Keratinocyte (primary cell): Measurements from ENCODE around the gene PVR. TPM values are rescaled to one million over a fixed set of nuclear protein-coding genes. Genes with fewer than 3 reads are reported as not detected.

ENCODE experiments used
- DNase-seq: peaks from one replicate; pipeline ENCODE4 v3.0.0-alpha.2; 2011; ENCODE audit warnings: low read depth, missing footprints, low spot score
- FAIRE-seq: peaks from 2 replicates; lab custom pipeline; 2011; peaks lifted over from hg19 to GRCh38; lab: Jason Lieb, UNC
- H2AFZ ChIP-seq: 2 replicates; pipeline ENCODE4 v1.6.0; 2012; ENCODE audit warnings: low read length, control low read depth, inconsistent platforms; ENCODE audit not compliant: control insufficient read depth
- H3K27ac ChIP-seq: 2 replicates; pipeline ENCODE4 v1.5.1; 2011; ENCODE audit warnings: low read length; ENCODE audit not compliant: control insufficient read depth, insufficient read depth
- H3K27me3 ChIP-seq: 3 replicates; pipeline ENCODE4 v1.6.0; 2011; ENCODE audit warnings: low read length; ENCODE audit not compliant: control insufficient read depth, insufficient read depth; ENCODE audit errors: extremely low read depth
- H3K36me3 ChIP-seq, 2 experiments: 2 replicates in 1 of 2; 3 replicates in 1 of 2; pipeline ENCODE4 v1.5.1; 2011; ENCODE audit warnings: low read length in 2 of 2, mild to moderate bottlenecking in 1 of 2; ENCODE audit not compliant: control insufficient read depth in 2 of 2, insufficient read depth in 2 of 2; ENCODE audit errors: extremely low read depth in 1 of 2
- H3K4me1 ChIP-seq: 3 replicates; pipeline ENCODE4 v1.5.1; 2011; ENCODE audit warnings: low read length; ENCODE audit not compliant: control insufficient read depth, insufficient read depth; ENCODE audit errors: extremely low read depth
- H3K4me2 ChIP-seq: 3 replicates; pipeline ENCODE4 v1.6.0; 2011; ENCODE audit warnings: low read depth, low read length; ENCODE audit not compliant: control insufficient read depth, insufficient read depth; ENCODE audit errors: extremely low read depth
- H3K4me3 ChIP-seq, 3 experiments: fragments of 200-600 bp in 1 of 3; sonication (generic) in 1 of 3; 2 replicates in 2 of 3; 3 replicates in 1 of 3; pipeline ENCODE4 v1.5.1; 2011 to 2016; ENCODE audit warnings: low read length in 3 of 3, mild to moderate bottlenecking in 3 of 3, control low read depth in 2 of 3, inconsistent platforms in 1 of 3, low read depth in 1 of 3, mixed read lengths in 1 of 3, mixed run types in 1 of 3, moderate library complexity in 1 of 3; ENCODE audit not compliant: control insufficient read depth in 2 of 3, insufficient read depth in 2 of 3; ENCODE audit errors: extremely low read depth in 1 of 3
- H3K79me2 ChIP-seq: 2 replicates; pipeline ENCODE4 v1.6.0; 2012; ENCODE audit warnings: low read length; ENCODE audit not compliant: control insufficient read depth, insufficient read depth
- H3K9ac ChIP-seq: 3 replicates; pipeline ENCODE4 v1.6.0; 2011; ENCODE audit warnings: low read length; ENCODE audit not compliant: control insufficient read depth, insufficient read depth; ENCODE audit errors: extremely low read depth
- H3K9me1 ChIP-seq: 3 replicates; pipeline ENCODE4 v1.6.0; 2011; ENCODE audit warnings: low read length; ENCODE audit not compliant: control insufficient read depth, insufficient read depth; ENCODE audit errors: extremely low read depth
- H3K9me3 ChIP-seq: 2 replicates; pipeline ENCODE4 v1.5.1; 2012; ENCODE audit warnings: low read depth, low read length; ENCODE audit not compliant: control insufficient read depth
- H4K20me1 ChIP-seq: 3 replicates; pipeline ENCODE4 v1.6.0; 2011; ENCODE audit warnings: low read length; ENCODE audit not compliant: control insufficient read depth, insufficient read depth; ENCODE audit errors: extremely low read depth
- EZH2 ChIP-seq: IDR thresholded peaks from one replicate; pipeline ENCODE4 v1.6.1; 2012; ENCODE audit warnings: inconsistent platforms, mild to moderate bottlenecking, low read length, moderate library complexity
- dilution Hi-C: fragments of 300-500 bp; cut with MboI; formaldehyde crosslinking; loops from one replicate; pipeline ENCODE4 v1.7.0; 2020; ENCODE audit warnings: low sequenced_read_pairs; ENCODE audit not compliant: extremely low pct_ligation_motif_present
- polyA plus RNA-seq, 5 experiments: library from polyadenylated mRNA; depleted of rRNA in 3 of 5; stranded (reverse) in 3 of 5; stranded (forward) in 1 of 5; unstranded in 1 of 5; fragments of >200 nt; gene quantifications; 1 replicate in 1 of 5; 2 replicates in 3 of 5; 3 replicates in 1 of 5; pipeline versions ENCODE4 v1.2.1 to v1.2.3, GENCODE V29; 2011 to 2012; ENCODE audit warnings: missing spikeins in 2 of 5, low read depth in 1 of 5, low replicate concordance in 1 of 5
- TF ChIP-seq, protein P1 (sequence below), 3 experiments: IDR thresholded peaks in 1 of 3; conservative IDR thresholded peaks in 1 of 3; optimal IDR thresholded peaks in 1 of 3; 2 replicates in 2 of 3; 3 replicates in 1 of 3; pipeline versions ENCODE3 to v1.5.1; 2011; ENCODE audit warnings: low read length in 3 of 3, mild to moderate bottlenecking in 3 of 3, moderate library complexity in 2 of 3, control low read depth in 1 of 3, inconsistent platforms in 1 of 3; ENCODE audit not compliant: insufficient read depth in 2 of 3; ENCODE audit errors: extremely low read depth in 1 of 3

Gene PVR
- polyA plus RNA-seq, 1 donor (not counting 4 experiments of a cell fraction or from before 2014, with no cell fraction given) = 48.1 TPM

DNA sequence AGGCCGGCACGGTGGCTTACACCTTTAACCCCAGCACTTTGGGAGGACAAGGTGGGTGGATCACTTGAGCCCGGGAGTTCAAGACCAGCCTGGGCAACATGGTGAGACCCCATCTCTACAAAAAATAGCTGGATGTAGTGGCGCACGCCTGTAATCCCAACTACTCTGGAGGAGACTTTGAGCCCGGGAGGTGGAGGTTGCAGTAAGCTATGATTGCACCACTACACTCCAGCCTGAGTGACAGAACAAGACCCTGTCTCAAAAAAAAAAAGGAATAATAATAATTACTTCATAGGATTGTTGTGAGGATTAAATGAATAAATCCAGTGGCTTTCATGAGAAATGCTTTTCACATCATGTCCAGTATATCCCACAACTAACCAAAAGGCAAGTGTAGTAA, 22.3 kb upstream of the PVR start:
- no peaks in the 10 kb centered on the region for H3K79me2 ChIP-seq
- peaks cover 2% of the 10 kb centered on the region for H3K9me1 ChIP-seq
- peaks cover 16% of the 10 kb centered on the region for H3K4me1 ChIP-seq
- FAIRE-seq (no peak), DNase-seq (no peak)
- H3K9ac ChIP-seq = no peak overlapping the region
- TF ChIP-seq EZH2 = no peak
- TF ChIP-seq, protein P1, sequence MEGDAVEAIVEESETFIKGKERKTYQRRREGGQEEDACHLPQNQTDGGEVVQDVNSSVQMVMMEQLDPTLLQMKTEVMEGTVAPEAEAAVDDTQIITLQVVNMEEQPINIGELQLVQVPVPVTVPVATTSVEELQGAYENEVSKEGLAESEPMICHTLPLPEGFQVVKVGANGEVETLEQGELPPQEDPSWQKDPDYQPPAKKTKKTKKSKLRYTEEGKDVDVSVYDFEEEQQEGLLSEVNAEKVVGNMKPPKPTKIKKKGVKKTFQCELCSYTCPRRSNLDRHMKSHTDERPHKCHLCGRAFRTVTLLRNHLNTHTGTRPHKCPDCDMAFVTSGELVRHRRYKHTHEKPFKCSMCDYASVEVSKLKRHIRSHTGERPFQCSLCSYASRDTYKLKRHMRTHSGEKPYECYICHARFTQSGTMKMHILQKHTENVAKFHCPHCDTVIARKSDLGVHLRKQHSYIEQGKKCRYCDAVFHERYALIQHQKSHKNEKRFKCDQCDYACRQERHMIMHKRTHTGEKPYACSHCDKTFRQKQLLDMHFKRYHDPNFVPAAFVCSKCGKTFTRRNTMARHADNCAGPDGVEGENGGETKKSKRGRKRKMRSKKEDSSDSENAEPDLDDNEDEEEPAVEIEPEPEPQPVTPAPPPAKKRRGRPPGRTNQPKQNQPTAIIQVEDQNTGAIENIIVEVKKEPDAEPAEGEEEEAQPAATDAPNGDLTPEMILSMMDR (optimal IDR thresholded peaks at IDR 0.05 in 1 of 3, IDR thresholded peaks at IDR 0.05 in 1 of 3, conservative IDR thresholded peaks at IDR 0.05 in 1 of 3; ENCODE audit: extremely low read depth in 1 of 3, insufficient read depth in 2 of 3, low read length in 3 of 3) = no peak
- no peak overlapping the region for H3K4me3 ChIP-seq
- H3K9me3 ChIP-seq = no peaks in the 10 kb centered on the region
- no peak overlapping the region for H2AFZ ChIP-seq
- H3K36me3 ChIP-seq = no peaks in the 10 kb centered on the region
- H3K4me2 ChIP-seq = no peak overlapping the region
- dilution Hi-C loops = no loop called here
- H3K27ac ChIP-seq = no peak overlapping the region
- H4K20me1 ChIP-seq = no peaks in the 10 kb centered on the region
- no peaks in the 10 kb centered on the region for H3K27me3 ChIP-seq

- H3K79me2 ChIP-seq = no peaks in the 10 kb centered on the region
- H3K9me1 ChIP-seq = peaks cover 2% of the 10 kb centered on the region
- no peak overlapping the region for H3K9ac ChIP-seq
- H3K27ac ChIP-seq = no peak overlapping the region
- no peaks in the 10 kb centered on the region for H4K20me1 ChIP-seq
- DNase-seq = no peak
- H3K4me2 ChIP-seq = no peak overlapping the region
- peaks cover 25% of the 10 kb centered on the region for H3K4me1 ChIP-seq
- dilution Hi-C loops = no loop called here
- peak; percentile 63 for FAIRE-seq
- TF ChIP-seq, protein P1 (optimal IDR thresholded peaks at IDR 0.05 in 1 of 3, IDR thresholded peaks at IDR 0.05 in 1 of 3, conservative IDR thresholded peaks at IDR 0.05 in 1 of 3; ENCODE audit: extremely low read depth in 1 of 3, insufficient read depth in 2 of 3, low read length in 3 of 3) = no peak
- TF ChIP-seq EZH2 = no peak
- no peaks in the 10 kb centered on the region for H3K36me3 ChIP-seq
- H3K4me3 ChIP-seq = no peak overlapping the region
- no peaks in the 10 kb centered on the region for H3K27me3 ChIP-seq
- no peak overlapping the region for H2AFZ ChIP-seq
- no peaks in the 10 kb centered on the region for H3K9me3 ChIP-seq
Measured at GRCh38 chr19:44623080-44623479, 20.6 kb upstream of the PVR start.
